Measurements from ENCODE around the gene TRPM8. TPM values are rescaled to one million over a fixed set of nuclear protein-coding genes. Genes with fewer than 3 reads are reported as not detected.

Gene TRPM8
- total and polyA plus RNA-seq, 2 of the 8 experiments (the other 6 are each of a cell fraction or from before 2014, with no cell fraction given): 0.18 to 0.54 TPM

GRCh38 chr2:234024304-234024703 lies 107.1 kb downstream of the TRPM8 start (continued):
- no peak for TF ChIP-seq KDM1A (IDR thresholded peaks at IDR 0.05; ENCODE audit: borderline replicate concordance, low read length)
- no peak for TF ChIP-seq TEAD4 (IDR thresholded peaks at IDR 0.05; ENCODE audit: low read depth, low read length)
- TF ChIP-seq SP2 (IDR thresholded peaks at IDR 0.05; ENCODE audit: low read length): no peak
- TF ChIP-seq HDAC6 (IDR thresholded peaks at IDR 0.05; ENCODE audit: low read depth, low read length): no peak
- TF ChIP-seq, protein P1, sequence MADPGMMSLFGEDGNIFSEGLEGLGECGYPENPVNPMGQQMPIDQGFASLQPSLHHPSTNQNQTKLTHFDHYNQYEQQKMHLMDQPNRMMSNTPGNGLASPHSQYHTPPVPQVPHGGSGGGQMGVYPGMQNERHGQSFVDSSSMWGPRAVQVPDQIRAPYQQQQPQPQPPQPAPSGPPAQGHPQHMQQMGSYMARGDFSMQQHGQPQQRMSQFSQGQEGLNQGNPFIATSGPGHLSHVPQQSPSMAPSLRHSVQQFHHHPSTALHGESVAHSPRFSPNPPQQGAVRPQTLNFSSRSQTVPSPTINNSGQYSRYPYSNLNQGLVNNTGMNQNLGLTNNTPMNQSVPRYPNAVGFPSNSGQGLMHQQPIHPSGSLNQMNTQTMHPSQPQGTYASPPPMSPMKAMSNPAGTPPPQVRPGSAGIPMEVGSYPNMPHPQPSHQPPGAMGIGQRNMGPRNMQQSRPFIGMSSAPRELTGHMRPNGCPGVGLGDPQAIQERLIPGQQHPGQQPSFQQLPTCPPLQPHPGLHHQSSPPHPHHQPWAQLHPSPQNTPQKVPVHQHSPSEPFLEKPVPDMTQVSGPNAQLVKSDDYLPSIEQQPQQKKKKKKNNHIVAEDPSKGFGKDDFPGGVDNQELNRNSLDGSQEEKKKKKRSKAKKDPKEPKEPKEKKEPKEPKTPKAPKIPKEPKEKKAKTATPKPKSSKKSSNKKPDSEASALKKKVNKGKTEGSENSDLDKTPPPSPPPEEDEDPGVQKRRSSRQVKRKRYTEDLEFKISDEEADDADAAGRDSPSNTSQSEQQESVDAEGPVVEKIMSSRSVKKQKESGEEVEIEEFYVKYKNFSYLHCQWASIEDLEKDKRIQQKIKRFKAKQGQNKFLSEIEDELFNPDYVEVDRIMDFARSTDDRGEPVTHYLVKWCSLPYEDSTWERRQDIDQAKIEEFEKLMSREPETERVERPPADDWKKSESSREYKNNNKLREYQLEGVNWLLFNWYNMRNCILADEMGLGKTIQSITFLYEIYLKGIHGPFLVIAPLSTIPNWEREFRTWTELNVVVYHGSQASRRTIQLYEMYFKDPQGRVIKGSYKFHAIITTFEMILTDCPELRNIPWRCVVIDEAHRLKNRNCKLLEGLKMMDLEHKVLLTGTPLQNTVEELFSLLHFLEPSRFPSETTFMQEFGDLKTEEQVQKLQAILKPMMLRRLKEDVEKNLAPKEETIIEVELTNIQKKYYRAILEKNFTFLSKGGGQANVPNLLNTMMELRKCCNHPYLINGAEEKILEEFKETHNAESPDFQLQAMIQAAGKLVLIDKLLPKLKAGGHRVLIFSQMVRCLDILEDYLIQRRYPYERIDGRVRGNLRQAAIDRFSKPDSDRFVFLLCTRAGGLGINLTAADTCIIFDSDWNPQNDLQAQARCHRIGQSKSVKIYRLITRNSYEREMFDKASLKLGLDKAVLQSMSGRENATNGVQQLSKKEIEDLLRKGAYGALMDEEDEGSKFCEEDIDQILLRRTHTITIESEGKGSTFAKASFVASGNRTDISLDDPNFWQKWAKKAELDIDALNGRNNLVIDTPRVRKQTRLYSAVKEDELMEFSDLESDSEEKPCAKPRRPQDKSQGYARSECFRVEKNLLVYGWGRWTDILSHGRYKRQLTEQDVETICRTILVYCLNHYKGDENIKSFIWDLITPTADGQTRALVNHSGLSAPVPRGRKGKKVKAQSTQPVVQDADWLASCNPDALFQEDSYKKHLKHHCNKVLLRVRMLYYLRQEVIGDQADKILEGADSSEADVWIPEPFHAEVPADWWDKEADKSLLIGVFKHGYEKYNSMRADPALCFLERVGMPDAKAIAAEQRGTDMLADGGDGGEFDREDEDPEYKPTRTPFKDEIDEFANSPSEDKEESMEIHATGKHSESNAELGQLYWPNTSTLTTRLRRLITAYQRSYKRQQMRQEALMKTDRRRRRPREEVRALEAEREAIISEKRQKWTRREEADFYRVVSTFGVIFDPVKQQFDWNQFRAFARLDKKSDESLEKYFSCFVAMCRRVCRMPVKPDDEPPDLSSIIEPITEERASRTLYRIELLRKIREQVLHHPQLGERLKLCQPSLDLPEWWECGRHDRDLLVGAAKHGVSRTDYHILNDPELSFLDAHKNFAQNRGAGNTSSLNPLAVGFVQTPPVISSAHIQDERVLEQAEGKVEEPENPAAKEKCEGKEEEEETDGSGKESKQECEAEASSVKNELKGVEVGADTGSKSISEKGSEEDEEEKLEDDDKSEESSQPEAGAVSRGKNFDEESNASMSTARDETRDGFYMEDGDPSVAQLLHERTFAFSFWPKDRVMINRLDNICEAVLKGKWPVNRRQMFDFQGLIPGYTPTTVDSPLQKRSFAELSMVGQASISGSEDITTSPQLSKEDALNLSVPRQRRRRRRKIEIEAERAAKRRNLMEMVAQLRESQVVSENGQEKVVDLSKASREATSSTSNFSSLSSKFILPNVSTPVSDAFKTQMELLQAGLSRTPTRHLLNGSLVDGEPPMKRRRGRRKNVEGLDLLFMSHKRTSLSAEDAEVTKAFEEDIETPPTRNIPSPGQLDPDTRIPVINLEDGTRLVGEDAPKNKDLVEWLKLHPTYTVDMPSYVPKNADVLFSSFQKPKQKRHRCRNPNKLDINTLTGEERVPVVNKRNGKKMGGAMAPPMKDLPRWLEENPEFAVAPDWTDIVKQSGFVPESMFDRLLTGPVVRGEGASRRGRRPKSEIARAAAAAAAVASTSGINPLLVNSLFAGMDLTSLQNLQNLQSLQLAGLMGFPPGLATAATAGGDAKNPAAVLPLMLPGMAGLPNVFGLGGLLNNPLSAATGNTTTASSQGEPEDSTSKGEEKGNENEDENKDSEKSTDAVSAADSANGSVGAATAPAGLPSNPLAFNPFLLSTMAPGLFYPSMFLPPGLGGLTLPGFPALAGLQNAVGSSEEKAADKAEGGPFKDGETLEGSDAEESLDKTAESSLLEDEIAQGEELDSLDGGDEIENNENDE (IDR thresholded peaks at IDR 0.05; ENCODE audit: insufficient replicate concordance, low read length): no peak
- no peak for TF ChIP-seq POLR2A (IDR thresholded peaks at IDR 0.05; ENCODE audit: control extremely low read depth in 1 of 2, low read depth in 2 of 2, low read length in 2 of 2)
- no peak for TF ChIP-seq FOSL1 (IDR thresholded peaks at IDR 0.05; ENCODE audit: insufficient read depth, low read depth, low read length)
